GM18868 (cell line): ENCODE data around the gene SELENOM.
"Not testable (repeated sequence)": the region's sequence is repeated elsewhere in the genome, so short reads cannot be mapped to it uniquely, and the experiment has no call there.

ENCODE experiments used
- ATAC-seq: cut with Tn5 transposase; IDR thresholded peaks from one replicate; pipeline ENCODE4 v1.9.1; 2021; ENCODE audit warnings: mild to moderate bottlenecking, moderate library complexity; ENCODE audit not compliant: unreplicated experiment

SELENOM gene

DNA sequence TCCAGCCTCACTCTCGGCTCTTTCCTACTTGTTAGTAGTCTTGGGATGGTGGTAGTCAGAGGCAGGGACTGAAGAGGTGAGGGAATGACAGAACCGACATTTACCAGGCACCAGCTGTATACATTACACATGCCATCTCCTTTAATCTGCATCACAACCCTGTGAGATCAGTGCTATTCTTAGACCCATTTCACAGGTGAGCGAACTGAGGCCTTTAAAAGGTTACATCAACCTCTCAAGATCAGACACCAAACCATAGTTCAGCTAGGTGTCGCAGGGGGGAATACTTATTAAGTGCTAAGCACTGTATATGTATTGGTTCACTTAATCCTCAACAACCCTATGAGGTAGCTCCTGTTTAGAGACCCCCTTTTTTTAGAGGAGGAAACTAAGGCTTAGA, 27.3 kb upstream of the SELENOM start:
- ATAC-seq: no peak

DNA sequence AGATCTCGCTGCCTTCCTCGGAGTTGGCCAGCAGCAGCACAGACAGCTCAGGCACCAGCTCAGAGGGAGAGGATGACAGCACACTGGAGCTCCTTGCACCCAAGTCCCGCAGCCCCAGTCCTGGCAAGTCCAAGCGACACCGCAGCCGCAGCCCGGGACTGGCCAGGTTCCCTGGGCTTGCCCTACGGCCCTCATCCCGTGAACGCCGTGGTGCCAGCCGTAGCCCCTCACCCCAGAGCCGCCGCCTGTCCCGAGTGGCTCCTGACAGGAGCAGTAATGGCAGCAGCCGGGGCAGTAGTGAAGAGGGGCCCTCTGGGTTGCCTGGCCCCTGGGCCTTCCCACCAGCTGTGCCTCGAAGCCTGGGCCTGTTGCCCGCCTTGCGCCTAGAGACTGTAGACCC, 26.5 kb upstream of the SELENOM start:
- ATAC-seq: no peak

DNA sequence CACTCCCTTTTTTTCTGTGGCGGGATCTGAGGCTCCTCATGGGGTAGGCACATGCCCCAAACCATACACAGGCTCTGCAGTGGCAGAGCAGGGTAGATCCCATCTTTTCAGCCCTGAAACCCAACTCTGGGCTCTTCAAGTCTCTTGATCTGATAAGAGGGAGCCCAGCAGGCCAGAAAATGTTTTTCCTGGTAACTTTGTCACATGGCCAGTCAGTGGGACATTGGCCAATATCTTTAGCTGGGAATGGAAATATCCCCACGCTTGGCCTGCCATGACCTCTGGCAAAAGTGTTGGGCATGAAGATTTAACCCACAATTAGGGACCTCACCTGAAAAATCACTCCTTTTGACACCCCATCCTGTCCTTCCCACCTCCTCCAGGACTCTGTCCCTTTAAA, 23.5 kb upstream of the SELENOM start:
- ATAC-seq: no peak

DNA sequence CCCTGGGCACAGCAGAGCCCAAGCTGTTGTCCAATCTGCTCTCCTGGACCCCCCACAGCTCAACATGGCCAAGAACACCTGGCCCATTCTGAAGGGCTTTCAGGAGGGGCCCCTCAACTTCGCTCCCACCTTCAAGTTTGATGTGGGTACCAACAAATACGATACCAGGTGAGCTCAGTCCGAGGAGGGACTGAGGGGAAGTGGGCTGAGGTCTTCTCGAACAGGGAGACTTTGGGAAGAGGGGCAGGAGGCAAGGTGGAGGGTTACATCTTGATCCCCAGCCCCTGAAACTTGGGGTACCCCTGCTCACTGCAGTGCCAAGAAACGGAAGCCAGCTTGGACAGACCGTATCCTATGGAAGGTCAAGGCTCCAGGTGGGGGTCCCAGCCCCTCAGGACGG, 20.8 kb upstream of the SELENOM start:
- ATAC-seq: no peak

DNA sequence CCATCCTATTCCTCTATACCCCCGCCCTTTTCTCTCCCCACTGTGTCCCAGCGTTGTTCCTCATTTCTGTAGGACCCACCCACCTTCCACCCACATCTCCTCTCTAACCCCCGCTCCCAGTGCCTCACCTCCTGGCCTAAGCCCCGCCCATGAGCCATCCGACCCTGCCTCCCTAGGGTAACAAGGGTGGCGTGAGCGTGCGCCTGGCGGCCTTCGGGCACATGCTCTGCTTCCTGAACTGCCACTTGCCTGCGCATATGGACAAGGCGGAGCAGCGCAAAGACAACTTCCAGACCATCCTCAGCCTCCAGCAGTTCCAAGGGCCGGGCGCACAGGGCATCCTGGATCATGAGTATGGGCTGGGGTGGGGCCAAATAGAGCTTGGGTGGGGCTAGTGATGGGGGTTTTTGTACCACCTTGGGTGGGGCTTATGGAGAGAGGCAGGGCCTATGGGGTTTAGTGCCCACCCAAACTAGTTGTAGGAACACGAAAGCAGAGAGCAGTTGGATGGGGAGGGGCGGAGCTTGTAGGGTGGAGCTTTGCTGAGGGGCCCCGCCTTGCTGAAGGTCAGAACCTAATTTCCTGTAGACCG, 19.9 kb upstream of the SELENOM start:
- no peak for ATAC-seq

DNA sequence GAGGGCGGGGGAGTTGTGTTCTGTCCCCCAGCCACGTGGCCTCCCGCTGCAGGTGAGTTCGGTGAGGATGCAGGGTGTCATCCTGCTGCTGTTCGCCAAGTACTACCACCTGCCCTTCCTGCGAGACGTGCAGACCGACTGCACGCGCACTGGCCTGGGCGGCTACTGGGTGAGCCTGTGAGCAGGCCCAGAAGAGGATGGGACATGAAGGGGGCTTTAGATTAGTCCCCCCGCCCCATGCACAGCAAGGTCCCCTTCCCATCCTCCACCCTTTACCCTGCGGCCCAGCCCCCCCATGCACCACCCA, 19.5 kb upstream of the SELENOM start:
- ATAC-seq: no peak

DNA sequence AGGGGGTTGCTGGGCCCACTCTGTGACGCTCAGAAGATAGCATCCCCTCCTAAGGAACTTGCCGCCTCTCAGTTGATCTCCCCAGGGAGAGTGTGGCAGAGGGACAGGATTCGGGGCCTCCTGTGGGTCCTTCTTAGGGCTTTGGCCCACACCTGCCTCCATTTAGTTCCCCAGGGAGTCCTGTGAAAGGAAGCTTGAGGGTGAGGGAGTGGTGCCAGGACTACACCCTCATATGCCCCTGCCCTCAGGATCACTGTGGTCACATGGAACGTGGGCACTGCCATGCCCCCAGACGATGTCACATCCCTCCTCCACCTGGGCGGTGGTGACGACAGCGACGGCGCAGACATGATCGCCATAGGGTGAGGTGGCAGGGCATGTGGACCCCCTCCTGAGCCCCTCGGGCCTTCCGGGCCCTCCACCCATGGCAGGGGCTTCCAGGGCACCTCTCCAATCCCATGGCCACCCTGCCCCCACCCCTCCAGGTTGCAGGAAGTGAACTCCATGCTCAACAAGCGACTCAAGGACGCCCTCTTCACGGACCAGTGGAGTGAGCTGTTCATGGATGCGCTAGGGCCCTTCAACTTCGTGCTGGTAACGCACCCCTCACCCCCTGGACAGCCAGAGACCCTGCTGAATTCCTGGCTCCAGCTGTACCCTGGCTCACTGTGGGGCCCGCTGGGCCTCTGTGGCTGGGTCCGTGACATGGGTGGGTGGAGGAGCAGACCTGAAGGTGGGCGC, 18.9 kb upstream of the SELENOM start:
- no peak for ATAC-seq

DNA sequence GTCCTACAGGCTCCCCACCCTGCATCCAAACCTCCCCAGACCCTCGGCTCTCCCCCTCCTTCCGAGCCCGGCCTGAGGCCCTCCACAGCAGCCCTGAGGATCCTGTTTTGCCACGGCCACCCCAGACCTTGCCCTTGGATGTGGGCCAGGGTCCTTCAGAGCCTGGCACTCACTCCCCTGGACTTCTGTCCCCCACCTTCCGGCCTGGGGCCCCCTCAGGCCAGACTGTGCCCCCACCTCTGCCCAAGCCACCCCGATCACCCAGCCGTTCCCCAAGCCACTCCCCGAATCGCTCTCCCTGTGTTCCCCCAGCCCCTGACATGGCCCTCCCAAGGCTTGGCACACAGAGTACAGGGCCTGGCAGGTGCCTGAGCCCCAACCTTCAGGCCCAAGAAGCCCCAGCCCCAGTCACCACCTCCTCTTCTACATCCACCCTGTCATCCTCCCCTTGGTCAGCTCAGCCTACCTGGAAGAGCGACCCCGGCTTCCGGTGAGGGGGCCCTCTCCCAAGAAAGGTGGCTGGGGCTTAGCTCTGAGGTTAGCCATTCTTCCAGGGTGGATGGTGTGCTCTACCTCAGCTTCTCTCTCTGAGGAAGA, 18.3 kb upstream of the SELENOM start:
- no peak for ATAC-seq

DNA sequence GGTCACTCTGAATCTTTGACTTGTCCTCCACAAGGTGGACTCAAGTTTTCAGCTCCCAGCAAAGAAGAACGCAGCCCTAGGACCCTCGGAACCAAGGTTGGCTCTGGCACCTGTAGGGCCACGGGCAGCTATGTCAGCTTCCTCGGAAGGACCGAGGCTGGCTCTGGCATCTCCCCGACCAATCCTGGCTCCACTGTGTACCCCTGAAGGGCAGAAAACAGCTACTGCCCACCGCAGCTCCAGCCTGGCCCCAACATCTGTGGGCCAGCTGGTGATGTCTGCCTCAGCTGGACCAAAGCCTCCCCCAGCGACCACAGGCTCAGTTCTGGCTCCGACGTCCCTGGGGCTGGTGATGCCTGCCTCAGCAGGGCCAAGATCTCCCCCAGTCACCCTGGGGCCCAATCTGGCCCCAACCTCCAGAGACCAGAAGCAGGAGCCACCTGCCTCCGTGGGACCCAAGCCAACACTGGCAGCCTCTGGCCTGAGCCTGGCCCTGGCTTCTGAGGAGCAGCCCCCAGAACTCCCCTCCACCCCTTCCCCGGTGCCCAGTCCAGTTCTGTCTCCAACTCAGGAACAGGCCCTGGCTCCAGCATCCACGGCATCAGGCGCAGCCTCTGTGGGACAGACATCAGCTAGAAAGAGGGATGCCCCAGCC, 17.6 kb upstream of the SELENOM start:
- no peak for ATAC-seq

DNA sequence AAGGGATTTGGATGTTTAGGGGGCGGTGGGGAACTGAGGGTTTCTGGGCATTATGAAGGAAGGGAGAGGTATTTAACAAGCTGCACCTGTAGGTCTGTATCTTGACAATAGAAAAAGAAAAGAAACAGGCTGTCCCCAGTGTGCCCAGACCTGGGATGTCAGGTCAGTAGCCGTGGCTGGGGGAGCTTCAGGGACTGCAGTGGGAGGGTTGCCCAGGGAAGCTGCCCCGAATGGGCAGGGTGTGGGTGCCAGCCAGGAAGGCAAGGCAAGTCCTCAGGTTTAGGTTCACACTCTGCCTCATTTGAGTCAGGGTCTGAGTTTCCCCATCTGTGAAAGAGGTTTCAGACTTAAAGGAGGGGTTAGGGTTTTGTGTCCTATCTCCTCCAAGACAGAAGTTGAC, 16.9 kb upstream of the SELENOM start:
- no peak for ATAC-seq

DNA sequence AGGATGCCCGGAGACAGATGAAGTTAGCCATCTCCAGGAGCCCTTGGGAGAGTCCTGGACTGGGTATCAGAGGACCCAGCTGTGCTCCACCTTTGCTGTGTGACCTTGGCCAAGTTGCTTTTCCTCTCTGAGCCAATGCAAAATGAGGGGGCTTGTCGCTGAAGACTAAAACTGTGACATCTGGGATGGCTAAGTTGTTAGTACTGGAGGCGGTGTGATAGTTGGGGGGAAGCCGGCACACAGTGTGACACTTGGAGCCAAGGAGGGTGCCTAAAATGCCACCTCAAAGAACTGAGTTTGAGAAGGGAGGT, 15.9 kb upstream of the SELENOM start:
- ATAC-seq: no peak

DNA sequence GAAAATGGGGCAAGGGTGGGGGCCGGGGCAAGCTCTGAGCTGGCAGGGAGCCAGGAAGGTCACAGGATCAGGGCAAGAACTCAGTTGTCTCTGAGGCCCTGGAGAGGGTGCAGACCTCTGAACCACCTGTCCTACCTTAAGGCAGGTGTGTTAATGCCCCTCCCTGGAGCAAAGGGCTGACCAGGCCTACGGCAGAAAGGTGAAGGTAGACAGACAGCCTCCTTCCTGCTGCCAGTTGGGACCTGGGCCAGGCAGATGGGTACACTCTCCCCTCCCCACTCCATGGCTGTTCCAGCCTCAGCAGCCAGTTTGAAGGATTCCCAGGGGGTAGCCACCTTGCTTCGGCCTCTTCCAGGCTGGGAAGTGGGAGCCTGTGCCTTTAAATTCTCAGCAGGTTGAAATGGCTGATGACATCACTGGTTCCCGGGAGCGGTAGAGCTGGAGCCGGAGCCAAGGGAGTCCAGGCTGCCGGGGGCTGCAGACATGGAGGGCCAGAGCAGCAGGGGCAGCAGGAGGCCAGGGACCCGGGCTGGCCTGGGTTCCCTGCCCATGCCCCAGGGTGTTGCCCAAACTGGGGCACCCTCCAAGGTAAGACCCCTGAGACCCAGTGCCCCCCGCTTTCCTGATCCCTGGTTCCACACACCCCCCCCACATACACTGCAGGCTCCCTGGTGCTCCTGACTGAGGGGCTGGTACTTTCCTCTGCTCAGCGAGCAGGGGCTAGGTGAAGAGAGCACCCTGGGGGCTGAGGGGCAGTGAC, 15.3 kb upstream of the SELENOM start, which contains the start of gene INPP5J:
Gene INPP5J, plus strand, starts transcription at position 435 of the 760 bp plus-strand sequence. Its CDS starts 49 bp downstream, at position 484.
- no peak for ATAC-seq

DNA sequence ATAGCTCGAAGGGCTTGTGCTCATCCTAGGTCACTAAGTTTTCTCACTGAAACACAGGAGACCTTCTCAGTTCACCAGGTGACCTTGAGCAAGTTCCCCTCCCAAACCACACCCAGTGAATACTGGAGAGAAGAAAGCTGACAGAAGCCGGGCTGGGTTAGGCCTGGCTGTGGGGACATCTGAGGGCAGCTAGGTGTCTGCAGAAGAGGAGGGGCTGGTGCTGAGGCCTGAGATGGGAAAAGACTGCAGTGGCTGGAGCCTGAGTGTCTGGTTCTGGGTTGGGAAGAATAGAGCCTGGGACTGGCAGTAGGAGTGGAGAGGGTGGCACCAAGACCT, 14.8 kb upstream of the SELENOM start:
- no peak for ATAC-seq

DNA sequence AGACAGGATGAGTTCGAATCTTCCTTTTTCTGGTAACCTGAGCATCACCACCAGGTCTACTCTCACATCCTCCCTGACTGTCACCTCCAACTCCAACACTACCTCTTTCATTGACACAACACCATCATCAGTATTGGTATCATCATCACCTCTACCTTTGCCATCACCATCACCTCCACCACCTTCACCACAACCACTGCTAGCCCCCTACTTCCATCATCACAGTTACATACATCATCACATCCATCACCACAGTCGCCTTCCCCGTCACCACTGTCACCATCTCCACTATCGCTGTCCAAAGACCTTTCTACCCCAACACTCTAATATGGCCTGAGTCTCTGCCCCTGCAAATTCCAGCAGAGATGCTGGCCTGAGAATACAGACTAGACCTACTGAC, 14.0 kb upstream of the SELENOM start:
- ATAC-seq: no peak

DNA sequence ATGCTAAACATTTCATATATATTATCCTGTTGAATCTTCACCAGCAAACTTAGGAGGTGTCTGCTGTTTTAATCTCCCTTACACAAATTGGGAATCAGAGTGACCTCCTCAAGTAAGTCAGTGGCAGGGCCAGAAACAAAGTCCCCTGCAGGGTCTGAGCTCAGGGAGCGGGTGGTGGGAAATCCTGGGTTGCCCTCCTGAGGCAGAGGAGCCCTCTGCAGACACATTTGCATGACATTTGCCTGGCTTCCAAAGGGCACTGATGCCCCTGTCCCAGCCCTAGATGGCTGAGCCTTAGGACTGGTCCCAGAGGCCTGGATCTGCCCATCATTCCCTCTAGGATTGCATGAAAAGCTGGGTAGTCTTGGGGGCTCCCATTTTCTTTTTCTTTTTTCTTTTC, 13.3 kb upstream of the SELENOM start:
- ATAC-seq: no peak

DNA sequence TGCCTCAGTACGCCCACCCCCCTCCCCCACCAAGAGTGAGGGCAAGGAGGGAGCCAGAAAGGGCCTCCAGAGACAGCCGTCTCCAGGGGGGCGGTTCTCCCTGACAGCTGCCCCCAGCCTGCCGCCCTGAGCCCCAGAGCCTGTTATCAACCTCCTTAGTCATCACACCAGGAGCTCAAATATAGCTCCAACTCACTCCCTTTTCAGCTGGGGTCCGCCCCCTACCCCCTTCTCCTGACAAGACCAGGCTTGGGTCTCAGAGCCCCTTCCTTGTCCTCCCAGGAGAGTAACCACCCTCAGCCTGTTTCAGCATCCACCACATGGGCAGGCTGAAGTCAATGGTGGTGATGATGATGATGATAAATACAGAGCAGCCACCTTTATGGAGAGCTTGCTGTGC, 12.9 kb upstream of the SELENOM start:
- no peak for ATAC-seq

DNA sequence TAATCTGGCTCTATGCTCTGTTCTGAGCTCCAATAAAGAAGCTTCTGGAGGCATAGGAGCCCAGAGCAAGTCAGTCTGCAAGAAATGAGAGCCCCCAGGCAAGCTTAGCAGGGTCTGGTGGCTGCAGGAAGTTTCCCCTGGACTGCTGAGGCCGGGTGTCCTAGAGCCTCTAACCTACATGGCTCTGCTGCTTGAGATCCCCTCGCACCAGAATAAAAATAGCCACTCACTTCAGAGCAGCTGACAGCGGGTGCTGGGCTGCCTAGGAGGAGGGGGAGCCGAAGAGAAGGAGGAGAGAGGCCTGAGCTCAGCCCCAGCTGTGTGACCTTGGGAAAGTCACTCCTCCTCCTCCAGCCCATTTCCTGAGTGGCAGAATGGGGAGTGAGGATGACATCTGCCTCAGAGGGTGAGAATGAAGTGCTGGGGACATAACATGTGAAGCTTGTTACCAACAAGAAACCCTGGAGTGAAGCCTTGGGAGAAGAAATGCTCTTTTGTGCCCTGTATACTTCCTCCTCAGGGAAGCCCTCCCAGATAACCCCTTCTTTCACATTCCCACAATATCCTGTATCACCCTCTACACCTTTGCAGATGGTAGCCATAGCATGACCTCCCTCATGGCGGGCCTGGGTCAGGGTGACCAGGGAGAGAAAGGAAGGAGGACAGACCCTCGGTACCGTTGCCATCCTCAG, 11.8 kb upstream of the SELENOM start:
- ATAC-seq: no peak

DNA sequence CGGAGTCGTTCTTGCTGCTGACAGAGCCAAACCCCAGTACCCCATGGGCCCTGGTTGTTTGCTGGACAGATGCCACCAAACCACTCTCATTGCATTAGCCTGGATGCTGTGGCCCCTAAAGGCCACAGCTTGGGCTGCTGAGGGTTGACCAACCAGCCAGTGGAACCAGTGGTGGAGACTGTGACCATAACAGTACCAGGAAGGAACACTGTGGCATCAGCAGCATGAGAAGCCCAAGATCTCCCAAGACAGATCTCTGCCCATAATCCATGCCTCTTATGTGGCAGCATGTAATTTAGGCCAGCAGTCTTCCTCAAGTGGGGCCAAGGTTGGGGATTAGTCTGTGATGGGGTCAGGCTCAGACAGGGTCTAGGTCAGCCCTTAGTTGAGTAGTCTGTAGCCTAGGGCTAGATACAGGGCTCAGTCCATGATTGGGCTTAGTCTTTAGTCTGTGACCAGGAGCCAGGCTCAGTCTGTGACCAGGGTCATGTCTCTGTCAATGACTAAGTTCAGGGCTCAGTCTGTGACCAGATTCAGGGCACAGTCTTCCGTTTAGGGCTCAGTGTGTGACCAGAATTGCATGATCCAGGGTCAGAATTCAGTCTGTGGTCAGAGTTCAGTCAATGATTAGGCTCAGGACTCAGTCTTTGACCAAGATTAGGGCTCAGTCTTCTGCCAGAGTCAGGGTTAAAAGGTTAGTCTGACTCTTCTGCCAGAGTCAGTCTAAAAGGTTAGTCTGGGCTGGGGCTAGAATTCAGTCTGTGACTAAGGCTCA, 10.9 kb upstream of the SELENOM start:
- no peak for ATAC-seq

DNA sequence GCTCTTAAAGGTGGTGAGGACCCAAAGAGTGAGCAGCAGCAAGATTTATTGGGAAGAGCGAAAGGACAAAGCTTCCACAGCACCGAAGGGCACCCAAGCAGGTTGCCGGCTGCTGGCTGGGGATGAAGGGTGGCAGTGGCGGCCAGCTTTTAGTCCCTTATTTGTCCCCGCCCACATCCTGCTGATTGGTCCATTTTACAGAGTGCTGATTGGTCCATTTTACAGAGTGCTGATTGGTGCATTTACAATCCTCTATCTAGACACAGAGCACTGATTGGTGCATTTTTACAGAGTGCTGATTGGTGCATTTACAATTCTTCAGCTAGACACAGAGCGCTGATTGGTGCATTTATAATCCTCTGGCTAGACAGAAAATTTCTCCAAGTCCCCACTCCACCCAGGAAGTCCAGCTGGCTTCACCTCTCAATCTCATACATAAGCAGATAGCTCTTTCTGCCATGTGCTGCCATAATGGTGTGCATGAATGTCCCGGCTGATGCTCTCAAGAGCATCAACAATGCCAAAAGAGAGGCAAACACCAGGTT, 5.3 kb upstream of the SELENOM start:
- ATAC-seq: not testable (repeated sequence)

DNA sequence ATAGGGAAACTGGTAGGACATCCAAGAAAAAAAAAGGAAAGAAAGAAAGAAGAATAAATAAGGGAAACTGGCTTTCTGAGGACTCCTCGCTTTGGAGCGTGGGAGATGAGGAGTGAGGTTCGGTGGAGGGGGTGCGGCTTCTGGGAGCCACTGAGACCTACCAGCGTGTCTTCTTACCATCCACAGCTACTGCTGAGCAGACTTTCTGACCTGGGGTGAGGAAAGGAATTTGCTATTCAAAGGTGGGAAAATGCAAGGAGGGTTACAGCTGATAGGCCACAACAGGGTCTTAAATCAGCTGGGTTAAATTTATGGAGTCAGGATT, 488 bp upstream of the SELENOM start:
- no peak for ATAC-seq
